PC-9 (cell line): Measurements from ENCODE around the gene POU2F3.

Experiments
- EZH2 ChIP-seq: fragments of 200-600 bp; sonication (generic); IDR thresholded peaks from 2 replicates; pipeline ENCODE4 v1.8.0; 2017; ENCODE audit warnings: antibody characterized with exemption, low read depth
- TF ChIP-seq, protein P1 (sequence below): fragments of 200-600 bp; sonication (generic); conservative IDR thresholded peaks from 2 replicates; pipeline ENCODE4 v1.6.1; 2017; ENCODE audit warnings: mixed run types, antibody characterized with exemption, mild to moderate bottlenecking, moderate library complexity

DNA sequence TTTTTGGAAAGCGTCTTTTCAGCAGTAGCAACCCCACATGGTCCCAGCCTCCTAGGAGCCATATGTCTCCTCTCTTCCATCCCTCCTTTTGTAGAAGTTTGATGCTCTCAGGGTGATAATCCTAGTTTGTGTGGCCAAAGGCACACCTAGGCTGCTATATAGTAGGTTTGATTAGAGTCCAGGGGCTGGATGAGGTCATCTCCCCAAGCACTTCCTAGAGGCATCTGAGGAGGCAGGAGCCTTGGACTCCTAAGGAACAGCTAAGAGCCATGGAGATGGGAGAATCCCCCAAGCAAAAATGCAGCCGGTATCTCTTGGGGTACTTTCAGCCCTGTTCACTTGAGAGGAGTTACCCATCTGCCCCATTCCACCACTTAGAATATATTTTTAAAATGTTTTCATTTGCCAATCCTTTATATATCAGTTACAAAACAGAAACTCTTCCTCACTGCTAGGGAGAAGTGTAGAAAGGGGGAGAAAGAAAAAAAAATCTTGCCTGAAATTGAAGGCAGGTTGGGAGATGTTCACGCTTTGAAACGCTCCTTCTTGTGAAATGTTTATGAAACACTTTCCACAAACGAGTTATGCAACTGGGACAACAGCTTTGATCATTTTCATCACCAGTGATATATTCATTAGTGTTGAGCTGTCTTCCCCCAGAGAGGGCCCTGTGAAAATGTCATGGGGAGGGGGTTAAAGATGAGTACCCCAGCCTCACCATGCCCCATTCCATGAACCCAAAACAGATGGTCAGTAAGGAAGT is 53.3 kb downstream of the POU2F3 start:
- TF ChIP-seq, protein P1, sequence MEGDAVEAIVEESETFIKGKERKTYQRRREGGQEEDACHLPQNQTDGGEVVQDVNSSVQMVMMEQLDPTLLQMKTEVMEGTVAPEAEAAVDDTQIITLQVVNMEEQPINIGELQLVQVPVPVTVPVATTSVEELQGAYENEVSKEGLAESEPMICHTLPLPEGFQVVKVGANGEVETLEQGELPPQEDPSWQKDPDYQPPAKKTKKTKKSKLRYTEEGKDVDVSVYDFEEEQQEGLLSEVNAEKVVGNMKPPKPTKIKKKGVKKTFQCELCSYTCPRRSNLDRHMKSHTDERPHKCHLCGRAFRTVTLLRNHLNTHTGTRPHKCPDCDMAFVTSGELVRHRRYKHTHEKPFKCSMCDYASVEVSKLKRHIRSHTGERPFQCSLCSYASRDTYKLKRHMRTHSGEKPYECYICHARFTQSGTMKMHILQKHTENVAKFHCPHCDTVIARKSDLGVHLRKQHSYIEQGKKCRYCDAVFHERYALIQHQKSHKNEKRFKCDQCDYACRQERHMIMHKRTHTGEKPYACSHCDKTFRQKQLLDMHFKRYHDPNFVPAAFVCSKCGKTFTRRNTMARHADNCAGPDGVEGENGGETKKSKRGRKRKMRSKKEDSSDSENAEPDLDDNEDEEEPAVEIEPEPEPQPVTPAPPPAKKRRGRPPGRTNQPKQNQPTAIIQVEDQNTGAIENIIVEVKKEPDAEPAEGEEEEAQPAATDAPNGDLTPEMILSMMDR: no peak
- TF ChIP-seq EZH2: no peak
